Measurements from ENCODE around the gene FMN2.

The FMN2 gene

GRCh38 chr1:240198376-240198775 is 106.7 kb downstream of the FMN2 start:
- no peak for DNase-seq (ENCODE audit: low read depth)

GRCh38 chr1:240199758-240200645 is 108.3 kb downstream of the FMN2 start:
- no peak for DNase-seq (ENCODE audit: low read depth)

GRCh38 chr1:240201931-240202330 is 110.2 kb downstream of the FMN2 start:
- DNase-seq (ENCODE audit: low read depth), result no peak

- no peak for DNase-seq (ENCODE audit: low read depth)
Measured at GRCh38 chr1:240207073-240207709, 115.5 kb downstream of the FMN2 start.

- no peak for DNase-seq (ENCODE audit: low read depth)
Measured at GRCh38 chr1:240210026-240210425, 118.3 kb downstream of the FMN2 start.

- no peak for DNase-seq (ENCODE audit: low read depth)
Measured at GRCh38 chr1:240212556-240212955, 120.9 kb downstream of the FMN2 start.

- no peak for DNase-seq (ENCODE audit: low read depth)
Measured at GRCh38 chr1:240217403-240217802, 125.7 kb downstream of the FMN2 start.

GRCh38 chr1:240219104-240219503 is 127.4 kb downstream of the FMN2 start:
- DNase-seq (ENCODE audit: low read depth), result no peak

GRCh38 chr1:240226102-240226501 is 134.4 kb downstream of the FMN2 start:
- DNase-seq (ENCODE audit: low read depth), result no peak

GRCh38 chr1:240230816-240231215 is 139.1 kb downstream of the FMN2 start:
- DNase-seq (ENCODE audit: low read depth), result no peak

GRCh38 chr1:240232530-240232929 is 140.8 kb downstream of the FMN2 start:
- no peak for DNase-seq (ENCODE audit: low read depth)

GRCh38 chr1:240234485-240235210 is 143.0 kb downstream of the FMN2 start:
- no peak for DNase-seq (ENCODE audit: low read depth)

GRCh38 chr1:240235521-240236288 is 144.0 kb downstream of the FMN2 start:
- DNase-seq (ENCODE audit: low read depth), result no peak

- no peak for DNase-seq (ENCODE audit: low read depth)
Measured at GRCh38 chr1:240237305-240237721, 145.6 kb downstream of the FMN2 start.

- DNase-seq (ENCODE audit: low read depth), result no peak
Measured at GRCh38 chr1:240239309-240239708, 147.6 kb downstream of the FMN2 start.

- no peak for DNase-seq (ENCODE audit: low read depth)
Measured at GRCh38 chr1:240241278-240241677, 149.6 kb downstream of the FMN2 start.

- DNase-seq (ENCODE audit: low read depth), result no peak
Measured at GRCh38 chr1:240242601-240243144, 151.0 kb downstream of the FMN2 start.

- DNase-seq (ENCODE audit: low read depth), result no peak
Measured at GRCh38 chr1:240244968-240245628, 153.4 kb downstream of the FMN2 start.

GRCh38 chr1:240245629-240246020 is 153.9 kb downstream of the FMN2 start:
- DNase-seq (ENCODE audit: low read depth), result no peak

- DNase-seq (ENCODE audit: low read depth), result no peak
Measured at GRCh38 chr1:240247899-240248298, 156.2 kb downstream of the FMN2 start.

GRCh38 chr1:240254006-240254405 is 162.3 kb downstream of the FMN2 start:
- DNase-seq (ENCODE audit: low read depth), result no peak

Measured in stimulated activated CD4-positive, alpha-beta T cell treated with anti-CD3 and anti-CD28 coated beads, Interleukin-2, amount 100 ng/mL, for 4 hours (primary cell).